Subcutaneous abdominal adipose tissue (tissue), 5 donors: ENCODE measurements around the gene GTPBP3.
"Not testable (repeated sequence)": the region's sequence is repeated elsewhere in the genome, so short reads cannot be mapped to it uniquely, and the experiment has no call there.

Experiments
- H3K27ac ChIP-seq: one replicate; pipeline ENCODE4 v1.7.0; 2013; ENCODE audit warnings: low read depth, mild to moderate bottlenecking, inconsistent platforms, low read length, moderate library complexity
- H3K27me3 ChIP-seq, 5 donors: one replicate each; pipeline ENCODE4 v1.7.0; 2013; ENCODE audit warnings: low read length in 5 of 5, inconsistent platforms in 1 of 5; ENCODE audit not compliant: control insufficient read depth in 5 of 5, insufficient read depth in 4 of 5
- H3K36me3 ChIP-seq, 5 donors: one replicate each; pipeline ENCODE4 v1.7.0; 2013; ENCODE audit warnings: low read length in 5 of 5; ENCODE audit not compliant: control insufficient read depth in 5 of 5, insufficient read depth in 5 of 5
- H3K4me1 ChIP-seq, 5 donors: one replicate each; pipeline ENCODE4 v1.7.0; 2013; ENCODE audit warnings: low read length in 5 of 5, mild to moderate bottlenecking in 3 of 5, moderate library complexity in 1 of 5; ENCODE audit not compliant: control insufficient read depth in 5 of 5, insufficient read depth in 5 of 5
- H3K4me3 ChIP-seq, 5 donors: one replicate each; pipeline ENCODE4 v1.7.0; 2013; ENCODE audit warnings: low read length in 5 of 5, low read depth in 1 of 5
- H3K9ac ChIP-seq, 5 donors: one replicate each; pipeline ENCODE4 v1.7.0; 2013; ENCODE audit warnings: low read length in 5 of 5, mild to moderate bottlenecking in 4 of 5, moderate library complexity in 3 of 5
- H3K9me3 ChIP-seq, 5 donors: one replicate each; pipeline ENCODE4 v1.7.0; 2013; ENCODE audit warnings: low read length in 5 of 5; ENCODE audit not compliant: control insufficient read depth in 5 of 5
- donor health status: healthy.
- donor health status: healthy.
- donor health status: healthy.
- donor health status: healthy.
- donor health status: healthy.

The GTPBP3 gene, protein sequence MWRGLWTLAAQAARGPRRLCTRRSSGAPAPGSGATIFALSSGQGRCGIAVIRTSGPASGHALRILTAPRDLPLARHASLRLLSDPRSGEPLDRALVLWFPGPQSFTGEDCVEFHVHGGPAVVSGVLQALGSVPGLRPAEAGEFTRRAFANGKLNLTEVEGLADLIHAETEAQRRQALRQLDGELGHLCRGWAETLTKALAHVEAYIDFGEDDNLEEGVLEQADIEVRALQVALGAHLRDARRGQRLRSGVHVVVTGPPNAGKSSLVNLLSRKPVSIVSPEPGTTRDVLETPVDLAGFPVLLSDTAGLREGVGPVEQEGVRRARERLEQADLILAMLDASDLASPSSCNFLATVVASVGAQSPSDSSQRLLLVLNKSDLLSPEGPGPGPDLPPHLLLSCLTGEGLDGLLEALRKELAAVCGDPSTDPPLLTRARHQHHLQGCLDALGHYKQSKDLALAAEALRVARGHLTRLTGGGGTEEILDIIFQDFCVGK

DNA sequence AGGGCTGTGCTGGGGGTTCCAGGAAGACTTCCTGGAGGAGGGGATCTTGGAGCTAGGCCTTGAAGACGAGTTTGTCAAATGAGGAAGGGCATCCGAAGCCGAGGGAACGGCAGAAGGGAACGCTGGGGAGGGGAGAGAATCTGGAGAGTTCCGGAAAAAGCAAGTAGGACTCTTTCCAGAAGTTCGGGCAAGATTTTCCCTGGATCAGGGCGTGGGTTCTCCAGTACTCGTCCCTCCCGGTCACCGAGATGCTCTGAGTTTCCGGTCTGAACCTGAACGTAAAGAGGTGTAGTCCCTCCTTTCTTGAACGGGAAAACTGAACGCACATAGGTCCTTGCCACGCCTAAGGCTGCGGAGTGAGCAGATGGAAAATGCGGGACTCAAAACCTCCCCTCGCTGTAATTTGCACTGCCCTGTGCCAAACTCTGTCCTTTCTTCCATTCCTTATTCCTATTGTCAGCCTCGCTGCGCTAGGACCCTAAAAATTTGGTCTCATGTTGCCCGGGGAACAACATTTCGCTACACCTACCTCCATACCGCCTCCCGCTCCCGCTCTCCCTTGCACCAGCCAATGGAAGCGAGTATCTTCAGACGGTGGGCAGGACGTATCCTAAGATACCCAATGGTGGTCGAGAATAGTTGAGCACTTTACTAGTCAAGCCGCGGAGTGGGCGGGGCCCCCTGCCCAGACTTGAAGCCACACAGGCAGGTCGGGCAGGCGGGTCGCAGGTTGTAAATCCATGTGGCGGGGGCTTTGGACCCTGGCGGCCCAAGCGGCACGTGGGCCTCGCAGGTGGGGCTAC, at the start of gene GTPBP3:
Gene GTPBP3, plus strand, starts transcription at position 682 of the 803 bp plus-strand sequence. Its CDS starts 59 bp downstream, at position 741.
- Histone ChIP-seq H3K4me1 (peaks cover 3 to 54% (median 42%) of the 10 kb centered on the region in 5 donors), H3K27ac (peak within 1 kb of the TSS; percentile 95), H3K4me3 (peak within 1 kb of the TSS; percentile 88 to 96 (median 94)), H3K9me3 (no peaks in the 10 kb centered on the region), H3K9ac (peak within 1 kb of the TSS; percentile 79 to 93 (median 86)), H3K36me3 (peaks cover 0 to 16% (median 5%) of the 10 kb centered on the region in 5 donors), H3K27me3 (no peaks in the 10 kb centered on the region)

DNA sequence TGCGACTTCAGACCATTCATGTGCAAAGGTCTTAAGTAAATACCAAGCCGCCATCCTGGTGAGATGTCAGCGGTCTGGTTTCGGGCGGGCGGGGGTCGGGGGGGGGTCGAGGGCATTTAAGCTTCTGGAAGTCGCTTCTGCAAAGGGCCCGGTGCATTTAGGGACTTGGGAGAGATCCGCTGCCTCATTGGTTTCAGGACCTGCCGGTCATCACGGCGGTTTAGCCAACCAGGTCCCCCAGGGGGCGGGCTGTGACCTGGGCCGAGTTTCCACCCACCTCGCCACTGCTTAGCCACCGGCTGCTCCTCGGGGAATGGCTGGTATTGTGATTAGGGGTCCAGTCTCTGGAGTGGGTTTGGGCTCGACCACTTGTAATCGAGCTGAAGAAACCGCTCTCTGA, 47.9 kb upstream of the GTPBP3 start:
- Histone ChIP-seq H3K36me3 (peaks cover 0 to 5% (median 0%) of the 10 kb centered on the region in 5 donors), H3K9ac (no peak overlapping the region), H3K4me3 (no peak overlapping the region), H3K27ac (no peak overlapping the region), H3K4me1 (peaks cover 0 to 14% (median 10%) of the 10 kb centered on the region in 5 donors), H3K27me3 (peaks cover 0 to 5% (median 0%) of the 10 kb centered on the region in 5 donors), H3K9me3 (no peaks in the 10 kb centered on the region)

DNA sequence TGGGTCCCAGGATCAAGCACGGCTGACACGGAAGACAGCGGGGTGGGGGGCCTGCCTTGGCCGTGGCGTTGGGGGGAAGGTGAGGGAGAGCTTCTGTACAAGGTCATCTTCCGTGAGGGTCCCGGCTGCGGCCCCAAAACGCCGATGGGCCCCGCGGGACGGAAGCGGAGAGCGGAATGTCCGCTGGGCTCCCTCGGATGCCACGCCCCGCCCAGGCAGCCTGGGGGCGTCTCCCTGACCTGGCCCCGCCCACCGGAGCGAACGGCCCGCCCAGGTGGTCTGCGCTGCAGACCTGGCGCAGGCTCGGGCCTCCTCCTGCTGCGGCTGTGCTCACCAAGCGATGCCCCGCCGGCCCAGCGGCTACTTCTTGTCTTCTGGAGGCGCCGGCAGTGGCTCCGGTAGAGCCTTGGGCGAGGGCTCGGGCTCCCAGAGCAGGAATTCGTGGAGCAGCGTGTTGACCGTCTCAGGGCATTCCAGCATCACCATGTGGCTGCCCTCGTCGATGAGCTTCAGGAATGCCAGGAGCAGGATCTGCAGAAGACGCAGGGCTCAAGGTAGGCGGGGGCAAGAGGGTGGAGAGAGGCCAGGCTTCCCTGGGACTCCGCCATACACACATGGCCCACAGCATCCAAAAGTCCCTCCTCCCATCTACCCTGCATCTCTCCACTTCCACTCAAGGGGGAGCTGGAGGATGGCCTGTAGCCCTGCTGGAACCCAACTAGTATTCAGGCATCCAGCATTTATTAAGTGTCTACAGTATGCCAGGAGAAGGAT, 44.9 kb upstream of the GTPBP3 start:
- no peaks in the 10 kb centered on the region for H3K9me3 ChIP-seq
- H3K27me3 ChIP-seq, result peaks cover 0 to 5% (median 0%) of the 10 kb centered on the region in 5 donors
- peaks cover 0 to 14% (median 10%) of the 10 kb centered on the region in 5 donors for H3K4me1 ChIP-seq
- H3K4me3 ChIP-seq, result peak overlapping the region; percentile 63 to 73 (median 70)
- no peak overlapping the region for H3K27ac ChIP-seq
- peaks cover 0 to 6% (median 0%) of the 10 kb centered on the region in 5 donors for H3K36me3 ChIP-seq
- peak overlapping the region in 3 of 5 donors; percentile 38 to 45 (median 43) for H3K9ac ChIP-seq

DNA sequence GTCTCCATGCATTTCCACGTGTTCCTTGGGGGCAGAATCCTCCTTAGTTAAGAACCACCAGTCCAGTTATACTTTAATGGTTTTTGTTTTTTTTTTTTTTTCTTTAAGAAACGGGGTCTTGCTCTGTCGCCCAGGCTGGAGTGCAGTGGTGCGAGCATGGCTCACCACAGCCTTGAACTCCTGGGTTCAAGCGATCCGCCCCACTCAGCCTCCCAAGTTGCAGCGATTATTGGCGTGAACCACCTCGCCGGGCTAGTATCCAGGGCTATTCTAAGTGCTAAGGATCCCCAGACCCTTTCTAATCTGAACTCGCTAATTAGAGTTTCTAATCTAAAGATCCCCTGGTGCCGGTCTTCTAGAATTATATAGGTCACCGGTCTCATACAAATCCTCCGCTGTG, 43.7 kb upstream of the GTPBP3 start:
- H3K27me3 ChIP-seq, result no peaks in the 10 kb centered on the region
- no peak overlapping the region for H3K27ac ChIP-seq
- peaks cover 0 to 11% (median 4%) of the 10 kb centered on the region in 5 donors for H3K36me3 ChIP-seq
- no peak overlapping the region for H3K4me3 ChIP-seq
- peaks cover 0 to 4% (median 3%) of the 10 kb centered on the region in 5 donors for H3K9me3 ChIP-seq
- H3K4me1 ChIP-seq, result peaks cover 0 to 14% (median 10%) of the 10 kb centered on the region in 5 donors
- no peak overlapping the region for H3K9ac ChIP-seq

DNA sequence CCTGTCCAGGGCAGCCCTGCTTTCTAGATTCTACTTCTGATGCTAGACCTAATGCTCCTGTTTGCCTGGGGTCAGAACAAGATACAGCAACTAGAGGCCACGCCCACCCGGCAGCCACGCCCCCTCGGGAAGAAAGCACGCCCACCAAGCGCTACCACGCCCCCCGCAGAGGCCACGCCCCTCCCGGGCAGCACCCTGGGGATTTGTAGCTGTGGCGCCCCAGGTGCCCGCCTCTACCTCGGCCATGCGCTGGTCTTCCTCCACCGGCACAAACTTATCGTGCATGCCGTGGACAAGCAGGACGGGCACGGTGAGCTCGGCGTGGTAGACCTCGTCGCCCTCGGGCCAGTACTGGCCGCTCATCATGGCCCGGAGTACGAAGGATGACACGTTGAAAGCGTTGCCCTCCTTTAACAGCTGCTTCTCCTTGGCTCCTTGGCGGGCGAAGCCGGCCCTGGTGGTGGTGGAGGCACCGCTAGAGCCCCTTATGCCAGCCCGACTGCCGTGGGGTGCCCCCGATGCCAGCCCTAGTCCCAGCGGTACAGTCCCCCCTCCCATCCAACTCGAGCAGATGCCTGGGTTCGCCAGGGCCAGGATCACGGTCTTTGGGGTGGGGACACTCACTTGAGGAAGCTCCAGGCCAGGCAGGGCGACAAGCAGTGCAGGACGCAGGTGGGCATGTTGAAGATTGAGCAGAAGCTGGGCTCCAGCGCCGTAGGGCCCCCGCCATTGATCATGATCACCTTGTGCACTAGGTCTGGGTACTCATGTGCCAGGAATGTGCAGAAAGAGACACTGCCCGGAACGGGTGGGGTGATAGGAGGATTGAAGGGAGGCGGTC, 43.1 kb upstream of the GTPBP3 start:
- no peak overlapping the region for H3K4me3 ChIP-seq
- no peak overlapping the region for H3K27ac ChIP-seq
- peaks cover 0 to 4% (median 3%) of the 10 kb centered on the region in 5 donors for H3K9me3 ChIP-seq
- H3K9ac ChIP-seq, result no peak overlapping the region
- peaks cover 0 to 14% (median 10%) of the 10 kb centered on the region in 5 donors for H3K4me1 ChIP-seq
- H3K36me3 ChIP-seq, result peaks cover 0 to 12% (median 4%) of the 10 kb centered on the region in 5 donors
- no peaks in the 10 kb centered on the region for H3K27me3 ChIP-seq

DNA sequence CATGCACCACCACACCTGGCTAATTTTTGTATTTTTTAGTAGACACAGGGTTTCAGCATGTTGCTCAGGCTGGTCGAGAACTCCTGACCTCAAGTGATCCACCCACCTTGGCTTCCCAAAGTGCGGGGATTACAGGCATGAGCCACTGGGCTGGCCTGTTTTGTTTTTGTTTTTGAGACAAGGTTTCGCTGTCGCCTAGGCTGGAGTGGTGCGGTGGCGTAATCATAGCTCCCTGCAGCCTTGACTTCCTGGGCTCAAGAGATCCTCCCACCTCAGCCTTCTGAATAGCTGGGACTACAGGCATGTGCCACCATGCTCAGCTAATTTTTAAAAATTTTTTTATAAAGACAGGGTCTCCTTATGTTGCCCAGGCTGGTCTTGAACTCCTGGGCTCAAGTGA, 41.8 kb upstream of the GTPBP3 start:
- peaks cover 0 to 13% (median 4%) of the 10 kb centered on the region in 5 donors for H3K36me3 ChIP-seq
- H3K27me3 ChIP-seq, H3K9me3 ChIP-seq, H3K9ac ChIP-seq, H3K27ac ChIP-seq, H3K4me3 ChIP-seq: not testable (repeated sequence)
- peaks cover 0 to 12% (median 10%) of the 10 kb centered on the region in 5 donors for H3K4me1 ChIP-seq

DNA sequence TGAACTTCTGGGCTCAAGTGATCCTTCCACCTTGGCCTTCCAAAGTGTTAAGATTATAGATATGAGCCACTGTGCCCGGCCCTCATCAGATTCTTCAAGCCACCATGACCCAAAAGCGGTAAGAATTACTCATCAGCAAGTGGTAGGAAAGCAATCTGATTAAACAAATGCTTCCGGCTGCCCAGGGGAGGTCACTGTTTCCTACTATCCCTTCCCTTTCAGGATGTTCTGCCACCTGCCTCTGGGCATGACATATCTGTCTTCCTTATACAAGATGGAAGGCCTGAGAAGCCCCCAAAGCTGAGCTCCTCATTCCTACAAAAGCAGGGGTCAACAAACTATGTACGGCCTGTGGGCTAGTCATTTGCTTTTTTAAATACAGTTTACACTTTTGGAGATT, 41.1 kb upstream of the GTPBP3 start:
- H3K4me3 ChIP-seq, result no peak overlapping the region
- H3K9ac ChIP-seq, result no peak overlapping the region
- H3K4me1 ChIP-seq, result peaks cover 0 to 12% (median 10%) of the 10 kb centered on the region in 5 donors
- peaks cover 0 to 18% (median 7%) of the 10 kb centered on the region in 5 donors for H3K36me3 ChIP-seq
- no peaks in the 10 kb centered on the region for H3K27me3 ChIP-seq
- no peak overlapping the region for H3K27ac ChIP-seq
- H3K9me3 ChIP-seq, result peaks cover 0 to 4% (median 3%) of the 10 kb centered on the region in 5 donors

DNA sequence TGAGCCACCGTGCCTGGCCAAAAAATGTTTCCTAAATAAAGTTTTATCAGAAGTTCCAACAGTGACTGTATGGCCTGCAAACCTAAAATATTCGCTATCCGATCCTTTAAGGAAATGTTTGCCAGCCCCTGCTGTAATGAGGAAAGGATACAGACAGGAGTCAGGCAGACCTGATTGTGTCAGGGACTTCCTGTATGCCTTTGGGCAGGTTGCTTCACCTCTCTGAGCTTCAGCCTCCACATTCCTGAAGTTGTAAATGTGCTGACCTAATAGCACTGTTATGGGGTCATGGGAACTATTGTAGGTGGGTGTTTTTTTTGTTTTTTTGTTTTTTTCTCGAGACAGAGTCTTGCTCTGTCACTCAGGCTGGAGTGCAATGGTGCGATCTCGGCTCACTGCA, 40.4 kb upstream of the GTPBP3 start:
- Histone ChIP-seq H3K9me3 (peaks cover 0 to 4% (median 3%) of the 10 kb centered on the region in 5 donors), H3K4me3 (no peak overlapping the region), H3K36me3 (peaks cover 0 to 18% (median 7%) of the 10 kb centered on the region in 5 donors), H3K27ac (no peak overlapping the region), H3K4me1 (peaks cover 0 to 11% (median 8%) of the 10 kb centered on the region in 5 donors), H3K27me3 (no peaks in the 10 kb centered on the region), H3K9ac (no peak overlapping the region)
